Prostate gland (tissue), 2 donors: ENCODE data around the gene FRMD5. TPM values are rescaled to one million over a fixed set of nuclear protein-coding genes. Genes with fewer than 3 reads are reported as not detected.

Experiments used
- DNase-seq: peaks from one replicate; pipeline ENCODE4 v3.0.0-alpha.2; 2019; ENCODE audit warnings: low spot score
- H3K27ac ChIP-seq, 2 donors: fragments of 200-600 bp; sonication (generic); 2 replicates each; pipeline ENCODE4 v1.5.1; 2017 to 2019
- H3K27me3 ChIP-seq: fragments of 200-600 bp; sonication (generic); replicated peaks from 2 replicates; pipeline ENCODE4 v1.5.1; 2019; ENCODE audit not compliant: insufficient read depth
- H3K36me3 ChIP-seq, 2 donors: fragments of 200-600 bp; sonication (generic); 1 replicate in 1 of 2; 2 replicates in 1 of 2; pipeline versions ENCODE4 v1.5.1 to v1.8.1; 2017 to 2019
- H3K4me1 ChIP-seq: fragments of 200-600 bp; sonication (generic); replicated peaks from 2 replicates; pipeline ENCODE4 v1.5.1; 2019
- H3K4me3 ChIP-seq, 2 donors: fragments of 200-600 bp; sonication (generic); 2 replicates each; pipeline ENCODE4 v1.5.1; 2017 to 2019
- H3K9me3 ChIP-seq: fragments of 200-600 bp; sonication (generic); 2 replicates; pipeline ENCODE4 v1.5.1; 2017
- CTCF ChIP-seq, 4 experiments: fragments of 200-600 bp in 2 of 4; fragments of 450-650 bp in 2 of 4; sonication (generic) in 2 of 4; IDR thresholded peaks; 1 replicate in 3 of 4; 2 replicates in 1 of 4; pipeline ENCODE4 v1.5.1; 2016 to 2019; ENCODE audit warnings: antibody characterized with exemption in 4 of 4, mild to moderate bottlenecking in 2 of 4, moderate library complexity in 2 of 4
- POLR2A ChIP-seq: fragments of 450-650 bp; IDR thresholded peaks from one replicate; pipeline ENCODE4 v1.6.1; 2016; ENCODE audit warnings: antibody characterized with exemption, mild to moderate bottlenecking
- POLR2AphosphoS5 ChIP-seq: sonication (generic); formaldehyde crosslinking; IDR thresholded peaks from one replicate; pipeline ENCODE4 v1.6.1; 2017; ENCODE audit warnings: antibody characterized with exemption
- WGBS: methylation state at CpG from one replicate; pipeline ENCODE4 v1.1.5; 2018; 5-methylcytosine and 5-hydroxymethylcytosine counted together
- intact Hi-C: fragments of 100-400 bp; cut with DNase I; formaldehyde crosslinking; loops from one replicate; pipeline ENCODE4 v1.14.2; 2022
- total RNA-seq, 2 donors: library from RNA; depleted of rRNA; stranded (reverse); fragments of >200 nt; gene quantifications; one replicate each; pipeline ENCODE4 v1.1.0, GENCODE V29; 2016

FRMD5 gene
- total RNA-seq, 2 donors from 2014 or later = 0.36 to 8.1 TPM

GRCh38 chr15:43989938-43990337, 205.1 kb downstream of the FRMD5 start:
- WGBS = 96% methylated on average over 15 of the region's 15 CpGs

DNA sequence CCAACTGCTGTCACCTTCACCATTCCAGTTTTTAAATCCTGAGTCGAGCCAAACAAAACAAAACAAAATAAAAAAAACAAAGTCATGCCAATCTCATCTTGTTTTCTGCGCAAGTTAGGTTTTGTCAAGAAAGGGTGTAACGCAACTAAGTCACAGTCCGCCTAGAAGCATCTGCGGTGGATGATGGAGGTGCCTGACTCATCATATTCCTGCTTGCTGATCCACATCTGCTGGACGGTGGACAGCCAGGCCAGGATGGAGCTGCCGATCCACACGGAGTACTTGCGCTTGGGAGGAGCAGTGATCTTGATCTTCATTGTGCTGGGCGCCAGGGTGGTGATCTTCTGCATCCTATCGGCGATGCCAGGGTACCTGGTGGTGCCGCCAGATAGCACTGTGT, 206.2 kb downstream of the FRMD5 start:
- Histone ChIP-seq H3K36me3 (no peaks in the 10 kb centered on the region), H3K4me1 (no peaks in the 10 kb centered on the region), H3K4me3 (no peak overlapping the region), H3K27me3 (no peaks in the 10 kb centered on the region), H3K27ac (no peak overlapping the region), H3K9me3 (no peaks in the 10 kb centered on the region)
- DNase-seq = no peak
- WGBS = 98% methylated on average over 13 of the region's 13 CpGs
- intact Hi-C loops = no loop called here
- TF ChIP-seq POLR2A = no peak
- no peak for TF ChIP-seq POLR2AphosphoS5
- TF ChIP-seq CTCF (IDR thresholded peaks at IDR 0.05) = no peak

More at GRCh38 chr15:43989938-43990337, 205.1 kb downstream of the FRMD5 start:
- TF ChIP-seq CTCF (IDR thresholded peaks at IDR 0.05) = no peak
- no peak for TF ChIP-seq POLR2A
- no peak for TF ChIP-seq POLR2AphosphoS5
- no peaks in the 10 kb centered on the region for H3K27me3 ChIP-seq
- H3K36me3 ChIP-seq = no peaks in the 10 kb centered on the region
- H3K4me1 ChIP-seq = no peaks in the 10 kb centered on the region
- no peak overlapping the region for H3K4me3 ChIP-seq
- H3K9me3 ChIP-seq = no peaks in the 10 kb centered on the region
- H3K27ac ChIP-seq = no peak overlapping the region
- no peak for DNase-seq
- intact Hi-C loops = no loop called here

- H3K27ac ChIP-seq = no peak overlapping the region
- no peaks in the 10 kb centered on the region for H3K4me1 ChIP-seq
- no peaks in the 10 kb centered on the region for H3K9me3 ChIP-seq
- TF ChIP-seq CTCF (IDR thresholded peaks at IDR 0.05) (no peak), POLR2A (no peak), POLR2AphosphoS5 (no peak)
- H3K4me3 ChIP-seq = no peak overlapping the region
- H3K36me3 ChIP-seq = no peaks in the 10 kb centered on the region
- DNase-seq = no peak
- 100% methylated on average over 1 of the region's 1 CpG for WGBS
- intact Hi-C loops = no loop called here
- no peaks in the 10 kb centered on the region for H3K27me3 ChIP-seq
Measured at GRCh38 chr15:43987924-43988323, 207.1 kb downstream of the FRMD5 start.

DNA sequence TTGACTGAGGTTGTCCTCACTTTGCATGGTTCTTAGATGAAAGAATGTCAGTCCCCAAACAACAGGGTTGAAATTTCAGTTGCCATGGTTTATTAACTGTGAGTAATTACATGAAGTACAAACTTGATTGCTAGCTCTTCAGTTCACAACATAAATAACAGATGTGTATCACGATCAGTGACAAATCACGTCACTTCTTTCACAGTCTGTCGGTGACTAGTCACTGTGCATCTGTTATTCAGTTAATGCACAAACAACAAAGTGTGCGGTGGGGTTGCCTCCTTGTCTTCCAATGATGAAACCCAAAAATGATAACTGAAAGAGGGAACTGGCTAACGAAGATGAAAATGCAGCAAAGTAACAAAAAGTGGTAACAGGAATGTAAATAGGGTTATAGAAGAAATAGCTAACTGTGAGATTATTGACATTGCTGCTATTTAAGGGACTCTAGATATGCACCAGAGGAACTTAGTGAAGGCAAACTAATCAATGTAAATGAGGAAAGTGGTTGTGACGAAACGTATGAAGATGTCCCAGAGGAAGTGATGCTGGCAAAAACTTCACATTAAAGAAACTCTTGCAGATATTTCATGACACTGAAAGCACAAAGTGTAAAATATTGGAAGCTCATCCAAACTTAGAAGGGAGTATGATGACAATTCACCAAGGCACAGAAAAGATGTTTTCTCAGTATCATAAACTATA, 208.9 kb downstream of the FRMD5 start:
- Histone ChIP-seq H3K27me3 (no peaks in the 10 kb centered on the region), H3K4me3 (no peak overlapping the region), H3K9me3 (no peaks in the 10 kb centered on the region), H3K27ac (no peak overlapping the region), H3K36me3 (no peaks in the 10 kb centered on the region), H3K4me1 (no peaks in the 10 kb centered on the region)
- intact Hi-C loops = no loop called here
- DNase-seq = no peak
- WGBS = 74% methylated on average over 7 of the region's 7 CpGs
- no peak for TF ChIP-seq POLR2AphosphoS5
- no peak for TF ChIP-seq CTCF (IDR thresholded peaks at IDR 0.05)
- TF ChIP-seq POLR2A = no peak

GRCh38 chr15:43981576-43981975, 213.5 kb downstream of the FRMD5 start:
- Histone ChIP-seq H3K4me3 (no peak overlapping the region), H3K27ac (no peak overlapping the region), H3K9me3 (no peaks in the 10 kb centered on the region), H3K4me1 (no peaks in the 10 kb centered on the region), H3K36me3 (no peaks in the 10 kb centered on the region), H3K27me3 (no peaks in the 10 kb centered on the region)
- intact Hi-C loops = no loop called here
- TF ChIP-seq POLR2A (no peak), POLR2AphosphoS5 (no peak), CTCF (IDR thresholded peaks at IDR 0.05) (no peak)
- no peak for DNase-seq
- WGBS = 40% methylated on average over 2 of the region's 2 CpGs
